Calu3 (cell line): ENCODE data around the gene ECHDC3. TPM values are rescaled to one million over a fixed set of nuclear protein-coding genes. Genes with fewer than 3 reads are reported as not detected.

ENCODE experiments used
- BruUV-seq: library from RNA; stranded (reverse); fragments of 400-500 nt; replicated peaks from 2 replicates; lab custom pipeline; 2021; lab: Mats Ljungman, UMichigan
- CTCF ChIA-PET: fragments of 300-600 bp; sonication (Branson Sonifier 250); formaldehyde crosslinking; loops from one replicate; lab custom pipeline; 2022; ENCODE audit warnings: antibody characterized with exemption; lab: Charles Lee
- DNase-seq: peaks from one replicate; pipeline ENCODE4 v3.0.0; 2022
- H3K27ac Mint-ChIP-seq: one replicate; pipeline ENCODE4 v1.8.0; 2022; ENCODE audit warnings: mixed read lengths; ENCODE audit not compliant: unreplicated experiment
- H3K27me3 Mint-ChIP-seq: one replicate; pipeline ENCODE4 v1.8.0; 2022; ENCODE audit warnings: mixed read lengths; ENCODE audit not compliant: unreplicated experiment
- H3K36me3 Mint-ChIP-seq: one replicate; pipeline ENCODE4 v1.8.0; 2022; ENCODE audit warnings: mild to moderate bottlenecking, moderate library complexity, mixed read lengths; ENCODE audit not compliant: insufficient read depth, unreplicated experiment
- H3K4me1 Mint-ChIP-seq: one replicate; pipeline ENCODE4 v1.8.0; 2022; ENCODE audit warnings: mild to moderate bottlenecking, low read depth, mixed read lengths; ENCODE audit not compliant: unreplicated experiment
- H3K4me3 Mint-ChIP-seq: one replicate; pipeline ENCODE4 v1.8.0; 2022; ENCODE audit warnings: mild to moderate bottlenecking, low read depth, moderate library complexity, mixed read lengths; ENCODE audit not compliant: unreplicated experiment
- H3K9me3 Mint-ChIP-seq: one replicate; pipeline ENCODE4 v1.8.0; 2022; ENCODE audit warnings: low read depth, mixed read lengths; ENCODE audit not compliant: unreplicated experiment
- intact Hi-C: fragments of 100-400 bp; cut with micrococcal nuclease; formaldehyde crosslinking; loops from one replicate; pipeline ENCODE4 v1.10.0; 2022; ENCODE audit not compliant: unreplicated experiment
- total RNA-seq: library from RNA; stranded (reverse); gene quantifications from 2 replicates; pipeline ENCODE4 v1.2.3, GENCODE V29; 2022
- TF ChIP-seq, protein P1 (sequence below): fragments of 200-600 bp; IDR thresholded peaks from one replicate; pipeline ENCODE4 v1.8.0; 2022; ENCODE audit warnings: antibody characterized with exemption; ENCODE audit not compliant: unreplicated experiment

ECHDC3 gene
- total RNA-seq, 1 experiment from 2014 or later, result 24.7 TPM

DNA sequence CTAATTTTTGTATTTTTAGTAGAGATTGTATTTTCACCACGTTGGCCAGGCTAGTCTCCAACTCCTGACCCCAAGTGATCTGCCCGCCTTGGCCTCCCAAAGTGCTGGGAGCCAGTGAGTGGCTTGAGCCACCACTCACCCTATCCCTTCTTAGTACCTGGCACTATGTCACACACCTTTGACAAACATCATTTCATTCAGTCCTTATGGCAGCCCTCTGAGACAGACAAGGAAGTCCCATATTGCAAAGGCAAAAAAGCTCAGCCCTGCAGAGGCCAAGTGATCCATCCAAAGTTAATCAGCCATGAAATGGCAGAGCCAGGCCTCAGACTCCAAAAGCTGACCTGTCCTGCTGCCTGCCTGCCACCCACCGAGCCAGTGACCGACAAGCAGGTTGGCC is 39.9 kb upstream of the ECHDC3 start:
- peaks cover 27% of the 10 kb centered on the region for H3K4me1 Mint-ChIP-seq
- H3K36me3 Mint-ChIP-seq, result no peaks in the 10 kb centered on the region
- DNase-seq, result no peak
- H3K27ac Mint-ChIP-seq, result no peak overlapping the region
- TF ChIP-seq, protein P1, sequence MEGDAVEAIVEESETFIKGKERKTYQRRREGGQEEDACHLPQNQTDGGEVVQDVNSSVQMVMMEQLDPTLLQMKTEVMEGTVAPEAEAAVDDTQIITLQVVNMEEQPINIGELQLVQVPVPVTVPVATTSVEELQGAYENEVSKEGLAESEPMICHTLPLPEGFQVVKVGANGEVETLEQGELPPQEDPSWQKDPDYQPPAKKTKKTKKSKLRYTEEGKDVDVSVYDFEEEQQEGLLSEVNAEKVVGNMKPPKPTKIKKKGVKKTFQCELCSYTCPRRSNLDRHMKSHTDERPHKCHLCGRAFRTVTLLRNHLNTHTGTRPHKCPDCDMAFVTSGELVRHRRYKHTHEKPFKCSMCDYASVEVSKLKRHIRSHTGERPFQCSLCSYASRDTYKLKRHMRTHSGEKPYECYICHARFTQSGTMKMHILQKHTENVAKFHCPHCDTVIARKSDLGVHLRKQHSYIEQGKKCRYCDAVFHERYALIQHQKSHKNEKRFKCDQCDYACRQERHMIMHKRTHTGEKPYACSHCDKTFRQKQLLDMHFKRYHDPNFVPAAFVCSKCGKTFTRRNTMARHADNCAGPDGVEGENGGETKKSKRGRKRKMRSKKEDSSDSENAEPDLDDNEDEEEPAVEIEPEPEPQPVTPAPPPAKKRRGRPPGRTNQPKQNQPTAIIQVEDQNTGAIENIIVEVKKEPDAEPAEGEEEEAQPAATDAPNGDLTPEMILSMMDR, result no peak
- no peak overlapping the region for H3K4me3 Mint-ChIP-seq
- H3K27me3 Mint-ChIP-seq, result no peaks in the 10 kb centered on the region
- CTCF ChIA-PET, result no interaction called here
- intact Hi-C loops, result no loop called here
- H3K9me3 Mint-ChIP-seq, result no peaks in the 10 kb centered on the region
- BruUV-seq, result no TSS peak

DNA sequence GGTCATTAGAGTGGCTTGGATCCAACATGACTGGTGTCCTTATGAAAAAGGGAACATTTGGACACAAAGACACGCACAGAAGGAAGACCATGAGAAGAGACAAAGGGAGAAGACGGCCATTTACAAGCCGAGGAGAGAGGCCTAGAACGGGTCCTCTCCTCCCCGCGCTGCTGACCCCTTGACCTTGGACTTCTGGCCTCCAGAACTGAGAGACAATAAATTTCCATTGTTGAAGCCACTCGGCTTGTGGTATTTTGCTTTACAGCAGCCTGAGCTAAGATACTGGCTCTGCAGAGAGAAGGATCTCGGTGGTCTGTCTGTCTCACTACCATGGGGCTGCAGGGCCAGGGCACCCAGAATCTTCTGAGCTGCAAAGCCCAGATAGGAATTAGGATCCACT is 38.1 kb upstream of the ECHDC3 start:
- Mint-ChIP-seq H3K4me1 (peaks cover 25% of the 10 kb centered on the region), H3K27ac (no peak overlapping the region), H3K27me3 (no peaks in the 10 kb centered on the region), H3K36me3 (no peaks in the 10 kb centered on the region), H3K9me3 (no peaks in the 10 kb centered on the region), H3K4me3 (no peak overlapping the region)
- no TSS peak for BruUV-seq
- no peak for DNase-seq
- intact Hi-C loops, result no loop called here
- CTCF ChIA-PET, result interaction anchor here (1.1 kb wide), 1 partner anchor 18 kb away, joined by 3 read pairs; no protein-coding TSS in a partner anchor
- TF ChIP-seq, protein P1, result no peak

DNA sequence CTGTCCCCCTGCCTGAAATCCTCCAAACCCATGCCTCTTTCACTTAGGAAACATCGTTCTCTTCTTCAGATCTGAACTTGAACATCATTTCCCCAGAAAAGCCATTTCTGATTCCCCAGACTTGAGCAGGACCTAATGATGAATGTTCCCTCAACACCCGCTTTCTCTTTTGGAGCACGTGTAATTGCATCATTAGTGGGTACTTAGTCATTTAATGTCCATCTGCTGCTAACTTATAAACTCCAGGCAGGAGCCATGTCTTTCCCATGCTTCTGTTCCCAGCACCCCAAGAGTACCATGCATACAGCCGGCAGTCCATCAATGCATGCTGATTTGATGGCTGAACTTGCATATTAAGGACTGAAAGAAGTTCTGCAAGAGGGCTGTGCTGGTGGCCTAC is 36.5 kb upstream of the ECHDC3 start:
- Mint-ChIP-seq H3K36me3 (no peaks in the 10 kb centered on the region), H3K27me3 (no peaks in the 10 kb centered on the region), H3K27ac (no peak overlapping the region), H3K9me3 (no peaks in the 10 kb centered on the region), H3K4me3 (no peak overlapping the region), H3K4me1 (peaks cover 11% of the 10 kb centered on the region)
- TF ChIP-seq, protein P1, result no peak
- CTCF ChIA-PET, result no interaction called here
- intact Hi-C loops, result no loop called here
- no peak for DNase-seq
- no TSS peak for BruUV-seq

DNA sequence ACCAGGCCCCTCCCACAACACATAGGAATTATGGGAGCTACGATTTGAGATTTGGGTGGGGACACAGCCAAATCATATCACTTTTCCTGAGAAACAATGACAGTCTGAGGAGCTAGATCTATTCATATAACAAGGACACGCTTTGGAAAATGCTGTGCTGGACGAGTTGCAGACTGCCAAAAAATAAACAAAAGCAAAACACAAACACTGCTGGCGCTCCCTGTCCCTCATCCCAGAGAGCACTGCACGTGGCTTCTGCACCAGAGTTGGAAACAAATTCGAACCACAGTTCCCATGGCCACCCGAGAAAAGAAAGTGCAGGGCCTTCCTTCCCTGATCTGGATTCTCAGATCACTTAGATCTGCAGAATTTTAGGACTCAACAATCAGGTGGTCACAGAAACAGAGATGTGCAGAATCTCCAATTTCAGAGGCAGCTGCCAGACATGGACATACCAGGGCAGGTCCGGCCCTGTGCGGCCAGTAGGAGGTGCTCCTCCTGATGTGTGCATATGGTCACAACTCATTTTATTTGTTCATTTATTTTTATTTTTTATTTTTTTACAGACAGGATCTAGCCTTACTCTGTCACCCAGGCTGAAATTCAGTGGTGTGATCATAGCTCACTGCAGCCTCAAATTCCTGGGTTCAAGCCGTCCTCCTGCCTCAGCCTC is 35.2 kb upstream of the ECHDC3 start:
- intact Hi-C loops, result no loop called here
- DNase-seq, result no peak
- Mint-ChIP-seq H3K27me3 (no peaks in the 10 kb centered on the region), H3K27ac (no peak overlapping the region), H3K36me3 (no peaks in the 10 kb centered on the region), H3K4me3 (no peak overlapping the region), H3K4me1 (peaks cover 11% of the 10 kb centered on the region), H3K9me3 (no peaks in the 10 kb centered on the region)
- TF ChIP-seq, protein P1, result no peak
- BruUV-seq, result no TSS peak
- CTCF ChIA-PET, result no interaction called here
